ENCODE results near the gene CLP1.

Gene CLP1

GRCh38 chr11:57657194-57658022, at the start of gene CLP1:
TSS of gene CLP1 (plus strand) at chr11:57657762. CDS start at chr11:57659477, 1,715 bp downstream.
- peak; percentile 91 to 100 (median 99) for DNase-seq

- no peak for DNase-seq
Measured at GRCh38 chr11:57610170-57610569, 47.4 kb upstream of the CLP1 start.

GRCh38 chr11:57614234-57614772, 43.3 kb upstream of the CLP1 start:
- DNase-seq: no peak

- no peak for DNase-seq
Measured at GRCh38 chr11:57615308-57615707, 42.3 kb upstream of the CLP1 start.

- no peak for DNase-seq
Measured at GRCh38 chr11:57616595-57616994, 41.0 kb upstream of the CLP1 start.

GRCh38 chr11:57618438-57618837, 39.1 kb upstream of the CLP1 start:
- DNase-seq: no peak

- no peak for DNase-seq
Measured at GRCh38 chr11:57619331-57619730, 38.2 kb upstream of the CLP1 start.

- no peak for DNase-seq
Measured at GRCh38 chr11:57620467-57620866, 37.1 kb upstream of the CLP1 start.

GRCh38 chr11:57622263-57622662, 35.3 kb upstream of the CLP1 start:
- DNase-seq: no peak

GRCh38 chr11:57624864-57625263, 32.7 kb upstream of the CLP1 start:
- DNase-seq: no peak

GRCh38 chr11:57626895-57627294, 30.7 kb upstream of the CLP1 start:
- no peak for DNase-seq

GRCh38 chr11:57630171-57630570, 27.4 kb upstream of the CLP1 start:
- no peak for DNase-seq

- no peak for DNase-seq
Measured at GRCh38 chr11:57632116-57632515, 25.4 kb upstream of the CLP1 start.

GRCh38 chr11:57633394-57634070, 24.0 kb upstream of the CLP1 start:
- no peak for DNase-seq

- DNase-seq: no peak
Measured at GRCh38 chr11:57634311-57634710, 23.3 kb upstream of the CLP1 start.

GRCh38 chr11:57635246-57635645, 22.3 kb upstream of the CLP1 start:
- no peak for DNase-seq

GRCh38 chr11:57637626-57638004, 19.9 kb upstream of the CLP1 start:
- no peak for DNase-seq

- DNase-seq: peak in 50 of 56 donors; percentile 20 to 80 (median 58)
Measured at GRCh38 chr11:57638005-57638781, 19.4 kb upstream of the CLP1 start.

- peak in 3 of 56 donors; percentile 15 to 35 (median 17) for DNase-seq
Measured at GRCh38 chr11:57638811-57639320, 18.7 kb upstream of the CLP1 start.

GRCh38 chr11:57639321-57640067, 18.1 kb upstream of the CLP1 start:
- DNase-seq: peak in 4 of 56 donors; percentile 2 to 35 (median 12)

Data from amygdala (tissue), 56 donors.